Thymus (tissue), 14 donors: ENCODE data around the gene UBE2S. TPM values are rescaled to one million over a fixed set of nuclear protein-coding genes. Genes with fewer than 3 reads are reported as not detected.
"Not testable (repeated sequence)": the region's sequence is repeated elsewhere in the genome, so short reads cannot be mapped to it uniquely, and the experiment has no call there.

Source experiments
- DNase-seq, 9 donors: peaks; one replicate each; pipeline ENCODE4 v3.0.0-alpha.2; 2013; ENCODE audit warnings: low spot score in 9 of 9, low read depth in 6 of 9, missing footprints in 1 of 9
- H3K27ac ChIP-seq, 2 donors: one replicate each; pipeline ENCODE4 v1.5.1; 2013; ENCODE audit warnings: control low read depth in 1 of 2, low read depth in 1 of 2, low read length in 1 of 2, mild to moderate bottlenecking in 1 of 2, moderate library complexity in 1 of 2
- H3K27me3 ChIP-seq, 2 donors: one replicate each; pipeline ENCODE4 v1.5.1; 2013; ENCODE audit warnings: low read length in 1 of 2; ENCODE audit not compliant: control insufficient read depth in 2 of 2, insufficient read depth in 1 of 2
- H3K36me3 ChIP-seq, 2 donors: one replicate each; pipeline ENCODE4 v1.5.1; 2013; ENCODE audit warnings: low read length in 1 of 2, mild to moderate bottlenecking in 1 of 2, moderate library complexity in 1 of 2; ENCODE audit not compliant: control insufficient read depth in 2 of 2, insufficient read depth in 2 of 2
- H3K4me1 ChIP-seq, 2 donors: one replicate each; pipeline ENCODE4 v1.5.1; 2013; ENCODE audit warnings: low read length in 2 of 2; ENCODE audit not compliant: control insufficient read depth in 2 of 2, insufficient read depth in 2 of 2
- H3K4me3 ChIP-seq, 2 donors: one replicate each; pipeline ENCODE4 v1.5.1; 2013; ENCODE audit warnings: low read length in 2 of 2, control low read depth in 1 of 2, mild to moderate bottlenecking in 1 of 2
- H3K9me3 ChIP-seq, 2 donors: one replicate each; pipeline ENCODE4 v1.5.1; 2013; ENCODE audit warnings: low read length in 1 of 2, mild to moderate bottlenecking in 1 of 2; ENCODE audit not compliant: control insufficient read depth in 2 of 2, insufficient read depth in 1 of 2
- WGBS: extraction: QIAGEN DNeasy Blood & Tissue Kit; methylation state at CpG from one replicate; pipeline ENCODE4 v1.1.7; 2013; 5-methylcytosine and 5-hydroxymethylcytosine counted together
- long read RNA-seq, 10 donors: transcript quantifications; one replicate each; lab custom pipeline, GENCODE V29; 2026
- polyA plus RNA-seq: library from polyadenylated mRNA; stranded (reverse); fragments of 200-250 nt; gene quantifications from one replicate; pipeline ENCODE4 v1.2.3, GENCODE V29; 2013
- total RNA-seq: library from RNA; stranded (reverse); fragments of 120-200 nt; gene quantifications from one replicate; pipeline ENCODE4 v1.2.4, GENCODE V29; 2013
- donor health status: healthy.

The UBE2S gene
- total RNA-seq: 120 TPM
- polyA plus RNA-seq: 14.6 TPM
- long read RNA-seq, donor 1, transcript UBE2S-201 (4 exons, 2,548 nt): major isoform, 16 of 16 reads
- long read RNA-seq, donor 1, partial matches to known transcripts: 0 of 16 reads
- long read RNA-seq, donor 1, other reads (novel, unspliced or antisense): 0 of 16 reads
- long read RNA-seq, donor 2, transcript UBE2S-202 (5 exons, 743 nt): minor isoform, 6 of 296 reads
- long read RNA-seq, donor 2, transcript UBE2S-201 (4 exons, 2,548 nt): major isoform, 274 of 296 reads
- long read RNA-seq, donor 2, partial matches to known transcripts: 5 of 296 reads
- long read RNA-seq, donor 2, other reads (novel, unspliced or antisense): 10 of 296 reads
- long read RNA-seq, donor 3, transcript UBE2S-201 (4 exons, 2,548 nt): major isoform, 250 of 264 reads
- long read RNA-seq, donor 3, partial matches to known transcripts: 5 of 264 reads
- long read RNA-seq, donor 3, other reads (novel, unspliced or antisense): 6 of 264 reads
- long read RNA-seq, donor 4, transcript UBE2S-201 (4 exons, 2,548 nt): major isoform, 70 of 74 reads
- long read RNA-seq, donor 4, partial matches to known transcripts: 0 of 74 reads
- long read RNA-seq, donor 4, other reads (novel, unspliced or antisense): 0 of 74 reads
- long read RNA-seq, donor 5, transcript UBE2S-201 (4 exons, 2,548 nt): major isoform, 196 of 208 reads
- long read RNA-seq, donor 5, partial matches to known transcripts: 0 of 208 reads
- long read RNA-seq, donor 5, other reads (novel, unspliced or antisense): 9 of 208 reads
- long read RNA-seq, donor 6, transcript UBE2S-201 (4 exons, 2,548 nt): major isoform, 150 of 150 reads
- long read RNA-seq, donor 6, partial matches to known transcripts: 0 of 150 reads
- long read RNA-seq, donor 6, other reads (novel, unspliced or antisense): 0 of 150 reads
- long read RNA-seq, donor 7, transcript UBE2S-201 (4 exons, 2,548 nt): major isoform, 175 of 201 reads
- long read RNA-seq, donor 7, partial matches to known transcripts: 16 of 201 reads
- long read RNA-seq, donor 7, other reads (novel, unspliced or antisense): 8 of 201 reads
- long read RNA-seq, donor 8, transcript UBE2S-201 (4 exons, 2,548 nt): major isoform, 51 of 53 reads
- long read RNA-seq, donor 8, partial matches to known transcripts: 0 of 53 reads
- long read RNA-seq, donor 8, other reads (novel, unspliced or antisense): 0 of 53 reads
- long read RNA-seq, donor 9, transcript UBE2S-201 (4 exons, 2,548 nt): major isoform, 134 of 136 reads
- long read RNA-seq, donor 9, partial matches to known transcripts: 0 of 136 reads
- long read RNA-seq, donor 9, other reads (novel, unspliced or antisense): 0 of 136 reads
- long read RNA-seq, donor 10, transcript UBE2S-201 (4 exons, 2,548 nt): major isoform, 175 of 176 reads
- long read RNA-seq, donor 10, partial matches to known transcripts: 0 of 176 reads
- long read RNA-seq, donor 10, other reads (novel, unspliced or antisense): 0 of 176 reads

GRCh38 chr19:55407550-55407799, at the start of gene UBE2S:
UBE2S (minus strand) TSS chr19:55407788; CDS start chr19:55407589, 199 bp downstream.
- peaks cover 26 to 37% of the 10 kb centered on the region in 2 donors for H3K36me3 ChIP-seq
- not testable (repeated sequence) for H3K27me3 ChIP-seq
- peak within 1 kb of the TSS; percentile 69 to 85 for H3K4me3 ChIP-seq
- peaks cover 17 to 26% of the 10 kb centered on the region in 2 donors for H3K4me1 ChIP-seq
- peaks cover 1 to 18% of the 10 kb centered on the region in 2 donors for H3K9me3 ChIP-seq
- H3K27ac ChIP-seq: peak within 1 kb of the TSS; percentile 99 to 100
- WGBS: under 1% methylated on average over 36 of the region's 36 CpGs
- DNase-seq: peak in 1 of 9 donors; percentile 49

GRCh38 chr19:55456347-55456746, 48.8 kb upstream of the UBE2S start:
- Histone ChIP-seq H3K9me3 (peaks cover 1 to 3% of the 10 kb centered on the region in 2 donors), H3K27me3 (peaks cover 12 to 27% of the 10 kb centered on the region in 2 donors), H3K27ac (no peak overlapping the region), H3K4me1 (peaks cover 20 to 21% of the 10 kb centered on the region in 2 donors), H3K36me3 (peaks cover 0 to 4% of the 10 kb centered on the region in 2 donors), H3K4me3 (no peak overlapping the region)
- 96% methylated on average over 14 of the region's 14 CpGs for WGBS
- no peak for DNase-seq

- H3K4me3 ChIP-seq: no peak overlapping the region
- 97% methylated on average over 11 of the region's 11 CpGs for WGBS
- peaks cover 14 to 15% of the 10 kb centered on the region in 2 donors for H3K4me1 ChIP-seq
- H3K27me3 ChIP-seq: peaks cover 17 to 34% of the 10 kb centered on the region in 2 donors
- no peak overlapping the region for H3K27ac ChIP-seq
- H3K9me3 ChIP-seq: peaks cover 0 to 1% of the 10 kb centered on the region in 2 donors
- no peak for DNase-seq
- H3K36me3 ChIP-seq: peaks cover 0 to 4% of the 10 kb centered on the region in 2 donors
Observed at GRCh38 chr19:55455576-55456235, 48.1 kb upstream of the UBE2S start.

- peaks cover 0 to 4% of the 10 kb centered on the region in 2 donors for H3K36me3 ChIP-seq
- H3K4me1 ChIP-seq: peaks cover 13 to 15% of the 10 kb centered on the region in 2 donors
- no peaks in the 10 kb centered on the region for H3K9me3 ChIP-seq
- H3K4me3 ChIP-seq: no peak overlapping the region
- DNase-seq: peak in 2 of 9 donors; percentile 58 to 62
- peaks cover 18 to 41% of the 10 kb centered on the region in 2 donors for H3K27me3 ChIP-seq
- 84% methylated on average over 14 of the region's 14 CpGs for WGBS
- H3K27ac ChIP-seq: no peak overlapping the region
Observed at GRCh38 chr19:55454787-55455243, 47.2 kb upstream of the UBE2S start.

GRCh38 chr19:55453511-55454260, 46.1 kb upstream of the UBE2S start:
- 98% methylated on average over 12 of the region's 12 CpGs for WGBS
- no peak overlapping the region for H3K27ac ChIP-seq
- DNase-seq: no peak
- H3K4me3 ChIP-seq: no peak overlapping the region
- no peaks in the 10 kb centered on the region for H3K9me3 ChIP-seq
- H3K36me3 ChIP-seq: peaks cover 0 to 4% of the 10 kb centered on the region in 2 donors
- peaks cover 13 to 15% of the 10 kb centered on the region in 2 donors for H3K4me1 ChIP-seq
- peaks cover 26 to 52% of the 10 kb centered on the region in 2 donors for H3K27me3 ChIP-seq

- H3K4me3 ChIP-seq: peak overlapping the region in 1 of 2 donors; percentile 49
- no peak overlapping the region for H3K27ac ChIP-seq
- DNase-seq: peak in 8 of 9 donors; percentile 57 to 88 (median 76)
- peaks cover 13 to 15% of the 10 kb centered on the region in 2 donors for H3K4me1 ChIP-seq
- 26% methylated on average over 34 of the region's 34 CpGs for WGBS
- H3K9me3 ChIP-seq: no peaks in the 10 kb centered on the region
- peaks cover 0 to 4% of the 10 kb centered on the region in 2 donors for H3K36me3 ChIP-seq
- peaks cover 26 to 56% of the 10 kb centered on the region in 2 donors for H3K27me3 ChIP-seq
Observed at GRCh38 chr19:55452749-55453346, 45.3 kb upstream of the UBE2S start.

GRCh38 chr19:55451965-55452748, 44.6 kb upstream of the UBE2S start:
- no peak overlapping the region for H3K27ac ChIP-seq
- H3K4me3 ChIP-seq: peak overlapping the region; percentile 18 to 49
- peaks cover 0 to 4% of the 10 kb centered on the region in 2 donors for H3K36me3 ChIP-seq
- DNase-seq: peak in 4 of 9 donors; percentile 41 to 72 (median 52)
- H3K27me3 ChIP-seq: peaks cover 28 to 63% of the 10 kb centered on the region in 2 donors
- no peaks in the 10 kb centered on the region for H3K9me3 ChIP-seq
- 5% methylated on average over 57 of the region's 57 CpGs for WGBS
- peaks cover 13 to 15% of the 10 kb centered on the region in 2 donors for H3K4me1 ChIP-seq
